Endothelial cell of umbilical vein (primary cell): Measurements from ENCODE around the gene CKAP5. TPM values are rescaled to one million over a fixed set of nuclear protein-coding genes. Genes with fewer than 3 reads are reported as not detected.

Experiments
- BruUV-seq: library from RNA; stranded (reverse); fragments of 400-500 nt; replicated peaks from 2 replicates; lab custom pipeline; 2021; lab: Mats Ljungman, UMichigan
- CTCF ChIA-PET: fragments of 300-600, 350-600 bp; sonication (Branson Sonifier 250); formaldehyde crosslinking; loops from one replicate; lab custom pipeline; 2021; ENCODE audit warnings: antibody characterized with exemption, inconsistent platforms; lab: Charles Lee
- POLR2A ChIA-PET: fragments of 300-600, 350-600 bp; sonication (Branson Sonifier 250); formaldehyde crosslinking; loops from one replicate; lab custom pipeline; 2021; ENCODE audit warnings: antibody characterized with exemption, inconsistent platforms; lab: Charles Lee
- DNase-seq: peaks from one replicate; pipeline ENCODE4 v3.0.0-alpha.2; 2011; ENCODE audit warnings: low read depth, low spot score
- FAIRE-seq: peaks from 2 replicates; lab custom pipeline; 2011; peaks lifted over from hg19 to GRCh38; lab: Jason Lieb, UNC
- H2AFZ ChIP-seq: 2 replicates; pipeline ENCODE4 v1.6.0; 2012; ENCODE audit warnings: low read depth, low read length, control low read depth, inconsistent platforms
- H3K27ac ChIP-seq: 2 replicates; pipeline ENCODE4 v1.5.1; 2011; ENCODE audit warnings: low read depth, mild to moderate bottlenecking, control low read depth, low read length, moderate library complexity; ENCODE audit not compliant: insufficient read depth
- H3K27me3 ChIP-seq, 2 experiments: 2 replicates each; pipeline versions ENCODE4 v1.6.0 to v1.6.1; 2011; ENCODE audit warnings: low read length in 2 of 2, mixed read lengths in 1 of 2; ENCODE audit not compliant: control insufficient read depth in 2 of 2, insufficient read depth in 2 of 2
- H3K36me3 ChIP-seq, 2 experiments: 2 replicates in 1 of 2; 3 replicates in 1 of 2; pipeline ENCODE4 v1.5.1; 2011; ENCODE audit warnings: low read length in 2 of 2, mild to moderate bottlenecking in 1 of 2, moderate library complexity in 1 of 2; ENCODE audit not compliant: control insufficient read depth in 2 of 2, insufficient read depth in 2 of 2; ENCODE audit errors: extremely low read depth in 1 of 2
- H3K4me1 ChIP-seq: 3 replicates; pipeline ENCODE4 v1.5.1; 2011; ENCODE audit warnings: mild to moderate bottlenecking, low read length; ENCODE audit not compliant: control insufficient read depth, insufficient read depth; ENCODE audit errors: extremely low read depth
- H3K4me2 ChIP-seq: 2 replicates; pipeline ENCODE4 v1.6.1; 2011; ENCODE audit warnings: low read length, control low read depth, mixed read lengths; ENCODE audit not compliant: insufficient read depth
- H3K4me3 ChIP-seq, 3 experiments: fragments of 200-600 bp in 1 of 3; sonication (generic), shearing (Covaris generic) in 1 of 3; replicated peaks in 1 of 3; 2 replicates each; pipeline ENCODE4 v1.5.1; 2011 to 2016; ENCODE audit warnings: control low read depth in 3 of 3, low read length in 3 of 3, mild to moderate bottlenecking in 2 of 3, inconsistent platforms in 1 of 3, low read depth in 1 of 3, moderate library complexity in 1 of 3; ENCODE audit not compliant: insufficient read depth in 1 of 3
- H3K79me2 ChIP-seq: 2 replicates; pipeline ENCODE4 v1.6.0; 2012; ENCODE audit warnings: low read length, inconsistent platforms; ENCODE audit not compliant: control insufficient read depth, insufficient read depth
- H3K9ac ChIP-seq: replicated peaks from 2 replicates; pipeline ENCODE3; 2011; ENCODE audit warnings: low read length, control low read depth; ENCODE audit not compliant: insufficient read depth; ENCODE audit errors: extremely low read depth
- H3K9me1 ChIP-seq: replicated peaks from 3 replicates; pipeline ENCODE4 v1.6.0; 2011; ENCODE audit warnings: mild to moderate bottlenecking, low read length; ENCODE audit not compliant: control insufficient read depth, insufficient read depth; ENCODE audit errors: extremely low read depth
- H3K9me3 ChIP-seq: replicated peaks from 2 replicates; pipeline ENCODE4 v1.5.1; 2012; ENCODE audit warnings: low read length, inconsistent platforms; ENCODE audit not compliant: control insufficient read depth, insufficient read depth
- H4K20me1 ChIP-seq: replicated peaks from 2 replicates; pipeline ENCODE3; 2011; ENCODE audit warnings: mild to moderate bottlenecking, low read length; ENCODE audit not compliant: control insufficient read depth, insufficient read depth; ENCODE audit errors: extremely low read depth
- EZH2 ChIP-seq: IDR thresholded peaks from 2 replicates; pipeline ENCODE4 v1.6.1; 2012; ENCODE audit warnings: borderline replicate concordance, low read depth, mild to moderate bottlenecking, moderate library complexity, low read length, inconsistent platforms; ENCODE audit not compliant: severe bottlenecking
- FOS ChIP-seq: IDR thresholded peaks from 2 replicates; pipeline ENCODE4 v1.6.1; 2011; ENCODE audit warnings: mild to moderate bottlenecking, low read length, moderate library complexity, borderline replicate concordance; ENCODE audit not compliant: insufficient read depth
- GATA2 ChIP-seq: IDR thresholded peaks from 2 replicates; pipeline ENCODE4 v1.7.0; 2011; ENCODE audit warnings: low read depth, mild to moderate bottlenecking, moderate library complexity, mixed read lengths, low read length; ENCODE audit not compliant: insufficient read length, insufficient read depth
- JUN ChIP-seq: IDR thresholded peaks from 2 replicates; pipeline ENCODE4 v1.6.1; 2011; ENCODE audit warnings: borderline replicate concordance, low read depth; ENCODE audit not compliant: insufficient read length, insufficient read depth
- MYC ChIP-seq: IDR thresholded peaks from one replicate; pipeline ENCODE4 v1.6.1; 2011; ENCODE audit warnings: mild to moderate bottlenecking, low read depth, low read length
- POLR2A ChIP-seq: IDR thresholded peaks from 2 replicates; pipeline ENCODE4 v1.6.1; 2012; ENCODE audit warnings: low read depth, mild to moderate bottlenecking, control low read depth, low read length
- POLR2AphosphoS5 ChIP-seq: IDR thresholded peaks from 2 replicates; pipeline ENCODE4 v1.6.1; 2012; ENCODE audit warnings: low read depth, mild to moderate bottlenecking, control low read depth, low read length, moderate library complexity; ENCODE audit not compliant: insufficient read depth
- dilution Hi-C: fragments of 300-500 bp; cut with MboI; formaldehyde crosslinking; loops from one replicate; pipeline ENCODE4 v1.15.0; 2019; ENCODE audit warnings: low sequenced_read_pairs; ENCODE audit not compliant: extremely low pct_ligation_motif_present
- intact Hi-C: fragments of 100-400 bp; cut with micrococcal nuclease; formaldehyde crosslinking; loops from one replicate; pipeline ENCODE4 v1.10.0; 2022
- polyA plus RNA-seq, 4 experiments: library from polyadenylated mRNA; depleted of rRNA in 3 of 4; stranded (reverse) in 3 of 4; unstranded in 1 of 4; fragments of >200 nt; gene quantifications; 2 replicates each; pipeline versions ENCODE4 v1.2.1 to v1.2.3, GENCODE V29; 2011 to 2012; ENCODE audit warnings: missing spikeins in 1 of 4
- total RNA-seq: library from RNA; stranded (reverse); gene quantifications from 2 replicates; pipeline ENCODE4 v1.2.3, GENCODE V29; 2021
- TF ChIP-seq, protein P1 (sequence below), 2 donors: IDR thresholded peaks; 1 replicate in 1 of 2; 2 replicates in 1 of 2; pipeline ENCODE4 v1.5.1; 2011; ENCODE audit warnings: low read length in 2 of 2, mild to moderate bottlenecking in 2 of 2, moderate library complexity in 2 of 2, control low read depth in 1 of 2, inconsistent platforms in 1 of 2, low read depth in 1 of 2; ENCODE audit not compliant: insufficient read depth in 1 of 2; ENCODE audit errors: extremely low read depth in 1 of 2
- TF ChIP-seq, protein P2 (sequence below): IDR thresholded peaks from 2 replicates; pipeline ENCODE4 v1.6.1; 2011; ENCODE audit not compliant: insufficient read depth, insufficient read length

The CKAP5 gene
- total and polyA plus RNA-seq, 2 donors (not counting 3 experiments of a cell fraction or from before 2014, with no cell fraction given): 47.4 to 138 TPM

GRCh38 chr11:46766656-46767055, 79.4 kb downstream of the CKAP5 start:
- Histone ChIP-seq H3K9ac (no peak overlapping the region), H2AFZ (no peak overlapping the region), H3K4me1 (no peaks in the 10 kb centered on the region), H3K9me3 (no peaks in the 10 kb centered on the region), H3K4me2 (no peak overlapping the region), H3K4me3 (no peak overlapping the region), H3K36me3 (peaks cover 15 to 26% of the 10 kb centered on the region in 2 experiments), H3K27me3 (no peaks in the 10 kb centered on the region), H3K9me1 (no peaks in the 10 kb centered on the region), H3K79me2 (no peaks in the 10 kb centered on the region), H3K27ac (no peak overlapping the region), H4K20me1 (no peaks in the 10 kb centered on the region)
- CTCF ChIA-PET: no interaction called here
- dilution Hi-C loops (no loop called here), intact Hi-C loops (no loop called here)
- no TSS peak for BruUV-seq
- no peak for FAIRE-seq
- POLR2A ChIA-PET: interaction anchor here (0.7 kb wide), 1 partner anchor 58 kb away, joined by 3 read pairs; no protein-coding TSS in a partner anchor
- DNase-seq: no peak
- TF ChIP-seq FOS (no peak), MYC (no peak), EZH2 (no peak), JUN (no peak), GATA2 (no peak), POLR2A (no peak), POLR2AphosphoS5 (no peak)
- TF ChIP-seq, protein P1, sequence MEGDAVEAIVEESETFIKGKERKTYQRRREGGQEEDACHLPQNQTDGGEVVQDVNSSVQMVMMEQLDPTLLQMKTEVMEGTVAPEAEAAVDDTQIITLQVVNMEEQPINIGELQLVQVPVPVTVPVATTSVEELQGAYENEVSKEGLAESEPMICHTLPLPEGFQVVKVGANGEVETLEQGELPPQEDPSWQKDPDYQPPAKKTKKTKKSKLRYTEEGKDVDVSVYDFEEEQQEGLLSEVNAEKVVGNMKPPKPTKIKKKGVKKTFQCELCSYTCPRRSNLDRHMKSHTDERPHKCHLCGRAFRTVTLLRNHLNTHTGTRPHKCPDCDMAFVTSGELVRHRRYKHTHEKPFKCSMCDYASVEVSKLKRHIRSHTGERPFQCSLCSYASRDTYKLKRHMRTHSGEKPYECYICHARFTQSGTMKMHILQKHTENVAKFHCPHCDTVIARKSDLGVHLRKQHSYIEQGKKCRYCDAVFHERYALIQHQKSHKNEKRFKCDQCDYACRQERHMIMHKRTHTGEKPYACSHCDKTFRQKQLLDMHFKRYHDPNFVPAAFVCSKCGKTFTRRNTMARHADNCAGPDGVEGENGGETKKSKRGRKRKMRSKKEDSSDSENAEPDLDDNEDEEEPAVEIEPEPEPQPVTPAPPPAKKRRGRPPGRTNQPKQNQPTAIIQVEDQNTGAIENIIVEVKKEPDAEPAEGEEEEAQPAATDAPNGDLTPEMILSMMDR (IDR thresholded peaks at IDR 0.05; ENCODE audit: extremely low read depth in 1 of 2, insufficient read depth in 1 of 2, low read depth in 1 of 2, low read length in 2 of 2): no peak
- TF ChIP-seq, protein P2, sequence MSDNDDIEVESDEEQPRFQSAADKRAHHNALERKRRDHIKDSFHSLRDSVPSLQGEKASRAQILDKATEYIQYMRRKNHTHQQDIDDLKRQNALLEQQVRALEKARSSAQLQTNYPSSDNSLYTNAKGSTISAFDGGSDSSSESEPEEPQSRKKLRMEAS: no peak
